ENCODE data around the gene ACD. TPM values are rescaled to one million over a fixed set of nuclear protein-coding genes. Genes with fewer than 3 reads are reported as not detected.

ACD gene
- total RNA-seq, 3 donors from 2014 or later, result 19.4 to 20.6 (median 19.8) TPM

GRCh38 chr16:67667817-67668494 lies 7.9 kb upstream of the ACD start:
- Histone ChIP-seq H3K9me3 (no peaks in the 10 kb centered on the region), H3K27me3 (no peaks in the 10 kb centered on the region), H3K4me1 (peaks cover 12 to 14% of the 10 kb centered on the region in 2 donors), H3K36me3 (no peaks in the 10 kb centered on the region), H3K27ac (peak overlapping the region; percentile 89 to 97), H3K4me3 (peak overlapping the region; percentile 73 to 99 (median 93))
- intact Hi-C loops (cut with DNase I; ENCODE audit: low total_unique reads), result loop anchor here (10.0 kb wide), 1 partner anchor 137 kb away; the partner anchor contains the start of genes RANBP10 and TSNAXIP1
- peak; percentile 87 to 91 for DNase-seq (ENCODE audit: low spot score in 2 of 2)
- peak; percentile 71 to 96 (median 92) for TF ChIP-seq CTCF (IDR thresholded peaks at IDR 0.05)
- peak; percentile 34 to 65 (median 63) for TF ChIP-seq POLR2AphosphoS5 (IDR thresholded peaks at IDR 0.05)
- TF ChIP-seq POLR2A (IDR thresholded peaks at IDR 0.05), result no peak

GRCh38 chr16:67667453-67667816 lies 7.4 kb upstream of the ACD start:
- Histone ChIP-seq H3K4me1 (peaks cover 12 to 14% of the 10 kb centered on the region in 2 donors), H3K9me3 (no peaks in the 10 kb centered on the region), H3K27ac (peak overlapping the region; percentile 89 to 97), H3K36me3 (no peaks in the 10 kb centered on the region), H3K27me3 (no peaks in the 10 kb centered on the region), H3K4me3 (peak overlapping the region; percentile 73 to 99 (median 93))
- no peak for DNase-seq (ENCODE audit: low spot score in 2 of 2)
- intact Hi-C loops (cut with DNase I; ENCODE audit: low total_unique reads), result loop anchor here (10.0 kb wide), 1 partner anchor 137 kb away; the partner anchor contains the start of genes RANBP10 and TSNAXIP1
- TF ChIP-seq POLR2AphosphoS5 (IDR thresholded peaks at IDR 0.05) (no peak), CTCF (IDR thresholded peaks at IDR 0.05) (no peak), POLR2A (IDR thresholded peaks at IDR 0.05) (no peak)

- H3K36me3 ChIP-seq, result no peaks in the 10 kb centered on the region
- H3K4me3 ChIP-seq, result peak within 1 kb of the TSS; percentile 73 to 99 (median 93)
- H3K27me3 ChIP-seq, result no peaks in the 10 kb centered on the region
- H3K9me3 ChIP-seq, result no peaks in the 10 kb centered on the region
- TF ChIP-seq CTCF (IDR thresholded peaks at IDR 0.05), result no peak
- peak; percentile 44 to 65 (median 45) for TF ChIP-seq POLR2AphosphoS5 (IDR thresholded peaks at IDR 0.05)
- no peak for TF ChIP-seq POLR2A (IDR thresholded peaks at IDR 0.05)
- peak; percentile 66 to 78 for DNase-seq (ENCODE audit: low spot score in 2 of 2)
- intact Hi-C loops (cut with DNase I; ENCODE audit: low total_unique reads), result loop anchor here (10.0 kb wide), 1 partner anchor 138 kb away; the partner anchor contains the start of genes RANBP10 and TSNAXIP1
- H3K4me1 ChIP-seq, result peaks cover 12 to 14% of the 10 kb centered on the region in 2 donors
- H3K27ac ChIP-seq, result peak within 1 kb of the TSS; percentile 89 to 97
These were observed 6.7 kb upstream of the ACD start, which contains the start of the genes C16orf86 and ENKD1 for GRCh38 chr16:67666559-67667452. Gene C16orf86 (plus strand): TSS chr16:67666814. CDS start chr16:67666971, 157 bp downstream. Gene ENKD1 (minus strand): TSS chr16:67666750. CDS start chr16:67666442, 308 bp downstream.

- intact Hi-C loops (cut with DNase I; ENCODE audit: low total_unique reads), result loop anchor here (10.0 kb wide), 1 partner anchor 139 kb away; the partner anchor contains the start of genes RANBP10 and TSNAXIP1
- peak overlapping the region; percentile 89 to 97 for H3K27ac ChIP-seq
- peak overlapping the region; percentile 73 to 99 (median 93) for H3K4me3 ChIP-seq
- H3K27me3 ChIP-seq, result no peaks in the 10 kb centered on the region
- no peak for DNase-seq (ENCODE audit: low spot score in 2 of 2)
- TF ChIP-seq POLR2AphosphoS5 (IDR thresholded peaks at IDR 0.05) (no peak), CTCF (IDR thresholded peaks at IDR 0.05) (no peak), POLR2A (IDR thresholded peaks at IDR 0.05) (no peak)
- H3K4me1 ChIP-seq, result peaks cover 14 to 17% of the 10 kb centered on the region in 2 donors
- H3K36me3 ChIP-seq, result no peaks in the 10 kb centered on the region
- H3K9me3 ChIP-seq, result no peaks in the 10 kb centered on the region
These were observed 6.0 kb upstream of the ACD start for GRCh38 chr16:67666032-67666551.

Measured in breast epithelium (tissue), 4 donors.